ENCODE results near the gene TRIM54. TPM values are rescaled to one million over a fixed set of nuclear protein-coding genes. Genes with fewer than 3 reads are reported as not detected.
"Not testable (repeated sequence)": the region's sequence is repeated elsewhere in the genome, so short reads cannot be mapped to it uniquely, and the experiment has no call there.

The TRIM54 gene
- total RNA-seq, 1 donor from 2014 or later: not detected

DNA sequence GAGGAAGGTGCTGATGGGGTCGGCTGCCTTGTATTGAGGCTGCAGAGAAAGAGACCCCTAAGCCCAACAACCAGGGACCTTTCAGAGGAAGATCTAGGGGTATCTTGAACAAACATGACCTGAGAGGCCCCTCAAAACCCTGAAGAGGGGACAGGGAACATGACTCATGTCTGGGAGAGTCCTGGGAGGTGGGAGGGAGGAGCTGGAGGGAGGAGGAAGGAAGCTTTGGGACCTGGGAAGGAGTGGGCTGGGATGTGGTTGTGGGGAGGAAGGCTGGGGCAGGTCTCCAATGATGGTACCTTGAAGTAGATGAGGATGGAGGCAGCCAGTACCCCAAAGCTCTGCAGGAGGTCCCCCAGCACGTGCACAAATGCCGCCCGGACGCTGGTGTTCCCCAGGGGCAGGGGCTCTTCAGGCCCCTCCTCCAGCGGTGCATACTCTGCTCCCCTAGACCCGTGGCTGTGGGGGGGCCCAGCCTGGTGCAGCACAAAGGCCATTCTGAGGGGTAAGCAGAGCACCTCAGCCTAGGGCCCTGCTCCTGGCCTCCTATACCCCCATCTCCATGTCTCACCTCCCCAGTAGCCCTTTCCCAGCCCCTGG is 25.3 kb upstream of the TRIM54 start:
- intact Hi-C loops (cut with micrococcal nuclease): no loop called here

- intact Hi-C loops (cut with micrococcal nuclease): no loop called here
Measured at GRCh38 chr2:27258051-27258450, 24.2 kb upstream of the TRIM54 start.

- intact Hi-C loops (cut with micrococcal nuclease): loop anchor here (1.0 to 5.0 kb wide), 3 partner anchors 11 to 289 kb away; partner anchors contain the start of genes IFT172 and MAPRE3
Measured at GRCh38 chr2:27261241-27261925, 20.8 kb upstream of the TRIM54 start.

GRCh38 chr2:27261926-27262298 is 20.3 kb upstream of the TRIM54 start:
- intact Hi-C loops (cut with micrococcal nuclease): loop anchor here (1.0 to 5.0 kb wide), 4 partner anchors 12 to 290 kb away; partner anchors contain the start of genes IFT172, KHK and MAPRE3

GRCh38 chr2:27262379-27263286 is 19.6 kb upstream of the TRIM54 start, which contains the start of gene SLC30A3:
Gene SLC30A3, minus strand, starts transcription at chr2:27263047. Its CDS starts 141 bp downstream, at chr2:27262906.
- intact Hi-C loops (cut with micrococcal nuclease): loop anchor here (1.0 to 5.0 kb wide), 6 partner anchors 50 to 290 kb away; partner anchors contain the start of genes ATRAID, IFT172, KHK and MAPRE3

GRCh38 chr2:27263287-27264252 is 18.7 kb upstream of the TRIM54 start:
- intact Hi-C loops (cut with micrococcal nuclease): loop anchor here (1.0 to 5.0 kb wide), 6 partner anchors 51 to 291 kb away; partner anchors contain the start of genes ATRAID, IFT172, KHK and MAPRE3

DNA sequence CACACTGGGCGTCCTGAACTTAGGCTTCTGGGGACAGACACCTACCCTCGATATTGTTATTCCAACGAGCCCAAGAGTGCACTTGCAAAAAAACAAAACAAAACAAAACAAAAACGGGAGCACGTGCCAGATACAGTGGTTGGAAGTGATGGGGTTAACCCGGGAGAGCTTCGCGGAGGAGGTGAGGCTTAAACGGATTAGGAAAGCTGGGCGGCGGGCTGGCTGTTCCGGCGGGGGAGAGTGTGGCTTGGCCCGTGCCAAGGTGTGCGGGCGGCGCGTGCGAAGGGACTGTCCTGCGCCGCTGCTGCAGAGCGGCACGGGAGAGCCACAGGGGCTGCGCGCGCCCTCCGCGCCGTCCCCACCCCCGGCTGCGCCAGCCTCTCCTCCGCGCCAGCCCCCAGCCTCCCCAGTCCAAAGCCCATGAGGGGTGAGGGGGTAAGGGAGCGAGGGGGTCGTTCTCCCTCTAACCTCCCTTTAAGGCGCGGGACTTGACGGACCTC is 17.9 kb upstream of the TRIM54 start:
- intact Hi-C loops (cut with micrococcal nuclease): loop anchor here (5.0 kb wide), 2 partner anchors 223 to 292 kb away; partner anchors contain the start of genes IFT172 and MAPRE3

DNA sequence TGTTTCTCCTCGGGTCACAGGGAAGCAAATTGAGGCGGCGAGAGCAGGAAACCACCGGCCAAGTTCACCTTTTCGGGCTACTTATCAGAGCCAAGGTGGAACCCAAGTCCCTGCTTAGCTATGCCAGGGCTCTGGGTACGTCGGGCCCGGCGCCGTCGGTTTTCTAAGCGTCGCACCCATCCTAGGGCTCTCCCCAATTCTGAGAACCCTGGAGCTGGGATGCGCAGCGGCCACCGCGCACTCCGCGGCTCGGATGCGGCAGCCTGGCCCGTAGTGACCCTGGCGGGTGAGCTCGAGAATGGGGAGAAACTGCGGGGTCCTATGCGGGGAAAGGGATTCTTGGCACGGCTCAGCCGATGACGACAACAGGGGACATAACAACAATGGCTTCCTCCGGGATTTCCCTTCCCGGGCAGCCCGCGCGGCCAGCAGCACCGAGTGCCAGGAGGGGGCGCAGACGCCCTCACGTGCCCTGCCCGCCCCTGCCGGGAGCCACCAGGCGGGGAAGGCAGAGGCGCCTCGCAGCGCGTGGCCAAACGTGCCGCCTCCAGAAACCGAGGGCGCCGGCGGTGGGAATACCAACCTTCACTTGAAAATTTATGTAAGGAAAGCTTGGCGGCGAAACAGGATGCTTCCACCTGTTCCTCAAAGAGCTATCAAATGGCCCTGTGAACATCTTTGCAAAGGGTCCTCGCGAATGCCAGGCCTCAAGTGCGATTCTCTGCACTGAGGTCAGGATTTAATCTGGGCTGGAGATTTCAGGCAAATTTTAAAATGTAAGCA is 17.3 kb upstream of the TRIM54 start:
- intact Hi-C loops (cut with micrococcal nuclease): loop anchor here (5.0 kb wide), 2 partner anchors 222 to 293 kb away; partner anchors contain the start of genes IFT172 and MAPRE3

DNA sequence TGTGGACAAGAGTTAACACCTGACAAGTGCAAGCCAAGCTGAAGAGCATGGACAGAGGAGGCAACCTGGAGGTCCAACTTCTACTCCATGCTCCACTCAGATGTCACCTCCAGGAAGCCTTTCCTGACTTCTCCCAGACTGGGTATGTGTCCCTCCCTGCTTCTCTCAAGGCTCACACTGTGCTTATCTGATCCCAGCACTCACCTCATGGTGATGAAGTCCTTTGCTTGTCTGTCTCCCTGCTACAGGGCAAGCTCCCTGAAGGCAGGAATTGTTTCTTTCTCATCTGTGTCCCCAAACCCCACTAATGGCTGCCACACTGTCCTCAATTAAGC is 16.7 kb upstream of the TRIM54 start:
- intact Hi-C loops (cut with micrococcal nuclease): no loop called here

GRCh38 chr2:27268296-27268695 is 13.9 kb upstream of the TRIM54 start:
- intact Hi-C loops (cut with micrococcal nuclease): not testable (repeated sequence)

DNA sequence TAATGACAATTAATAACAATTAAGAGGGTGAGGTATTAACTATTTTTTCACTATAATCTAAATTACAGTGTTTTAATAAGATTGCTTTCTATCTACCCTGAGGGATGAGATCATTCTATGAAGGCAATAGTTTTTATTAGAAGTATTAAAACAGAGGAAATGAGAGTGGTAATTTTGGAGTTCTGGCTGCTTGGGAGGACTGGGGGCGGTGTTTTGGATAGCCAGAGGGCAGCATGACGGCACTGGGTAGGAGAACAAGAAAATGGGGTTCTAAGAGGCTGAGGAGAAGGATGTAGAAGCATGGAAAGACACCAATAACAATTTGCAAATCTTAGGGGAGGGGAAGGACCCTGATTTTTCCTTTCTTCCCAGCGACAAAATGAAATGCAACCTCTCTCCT is 12.1 kb upstream of the TRIM54 start:
- intact Hi-C loops (cut with micrococcal nuclease): no loop called here

- intact Hi-C loops (cut with micrococcal nuclease): no loop called here
Measured at GRCh38 chr2:27270670-27271069, 11.6 kb upstream of the TRIM54 start.

DNA sequence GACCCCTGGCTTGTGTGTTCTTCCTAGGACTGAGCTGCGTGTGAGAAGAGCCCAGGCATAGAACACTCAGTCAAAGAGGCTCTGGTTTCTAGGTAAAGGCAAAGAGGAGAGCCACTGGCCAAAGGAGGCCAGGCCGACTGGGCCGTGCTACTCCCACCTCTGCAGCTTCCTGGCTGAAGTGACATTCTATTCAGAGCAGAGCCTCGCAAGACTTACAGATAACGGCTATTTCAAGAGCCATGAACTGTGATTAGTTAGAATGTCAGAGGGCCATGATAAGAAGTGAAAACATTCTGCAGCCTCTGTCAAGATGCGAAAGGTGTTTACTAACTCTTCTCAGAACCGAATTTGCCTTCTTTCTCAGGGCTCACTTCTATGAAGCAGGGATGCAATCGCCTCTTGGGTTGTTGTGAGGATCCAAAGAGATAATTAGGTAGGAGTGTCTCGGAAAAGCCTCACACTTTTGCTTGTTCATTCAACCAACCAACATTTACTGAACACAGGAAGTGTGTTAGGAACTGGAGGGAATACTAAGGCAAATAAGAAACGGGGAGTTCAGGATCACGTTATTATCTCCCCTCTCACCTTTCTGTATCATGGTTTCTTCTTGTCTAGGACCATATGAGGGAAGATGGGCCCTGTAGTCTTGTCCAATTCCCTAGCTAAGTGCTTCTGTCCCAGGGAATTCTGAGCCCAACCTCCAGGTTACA is 10.4 kb upstream of the TRIM54 start:
- intact Hi-C loops (cut with micrococcal nuclease): no loop called here

DNA sequence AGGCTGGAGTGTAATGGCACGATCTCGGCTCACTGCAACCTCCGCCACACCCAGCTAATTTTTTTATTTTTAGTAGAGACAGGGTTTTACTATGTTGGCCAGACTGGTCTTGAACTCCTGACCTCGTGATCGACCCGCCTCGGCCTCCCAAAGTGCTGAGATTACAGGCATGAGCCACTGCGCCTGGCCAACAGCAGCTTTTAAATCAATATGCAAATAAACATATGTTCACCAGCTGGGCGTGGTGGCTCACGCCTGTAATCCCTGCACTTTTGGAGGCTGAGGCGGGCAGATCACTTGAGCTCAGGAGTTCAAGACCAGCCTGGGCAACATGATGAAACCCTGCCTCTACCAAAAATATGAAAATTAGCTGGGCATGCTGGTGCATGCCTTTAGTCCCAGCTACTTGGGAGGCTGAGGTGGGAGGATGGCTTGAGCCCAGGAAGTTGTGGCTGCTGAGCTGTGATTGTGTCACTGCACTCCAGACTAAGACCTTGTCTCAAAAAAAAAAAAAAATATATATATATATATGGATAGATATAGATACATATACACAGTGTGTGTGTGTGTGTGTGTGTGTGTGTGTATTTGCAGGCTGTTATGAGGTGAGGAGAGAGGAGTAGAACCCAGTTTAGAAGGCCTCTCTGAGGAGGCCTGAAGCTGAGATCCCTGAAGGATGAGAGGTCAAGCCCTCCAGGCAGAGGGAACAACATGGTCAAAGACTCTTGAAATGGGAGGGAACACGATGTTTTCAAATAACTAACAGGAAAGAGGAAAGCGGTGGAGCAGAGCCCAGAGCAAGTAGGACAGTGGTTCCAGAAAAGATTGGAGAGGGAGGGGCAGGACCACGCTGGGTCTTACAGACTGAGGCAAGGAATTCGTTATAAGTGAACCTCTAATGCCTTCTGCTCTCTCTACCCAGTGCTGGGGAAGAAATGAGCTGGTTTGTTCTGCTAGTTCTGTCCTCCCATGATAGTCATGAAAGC is 9.4 kb upstream of the TRIM54 start:
- intact Hi-C loops (cut with micrococcal nuclease): not testable (repeated sequence)

DNA sequence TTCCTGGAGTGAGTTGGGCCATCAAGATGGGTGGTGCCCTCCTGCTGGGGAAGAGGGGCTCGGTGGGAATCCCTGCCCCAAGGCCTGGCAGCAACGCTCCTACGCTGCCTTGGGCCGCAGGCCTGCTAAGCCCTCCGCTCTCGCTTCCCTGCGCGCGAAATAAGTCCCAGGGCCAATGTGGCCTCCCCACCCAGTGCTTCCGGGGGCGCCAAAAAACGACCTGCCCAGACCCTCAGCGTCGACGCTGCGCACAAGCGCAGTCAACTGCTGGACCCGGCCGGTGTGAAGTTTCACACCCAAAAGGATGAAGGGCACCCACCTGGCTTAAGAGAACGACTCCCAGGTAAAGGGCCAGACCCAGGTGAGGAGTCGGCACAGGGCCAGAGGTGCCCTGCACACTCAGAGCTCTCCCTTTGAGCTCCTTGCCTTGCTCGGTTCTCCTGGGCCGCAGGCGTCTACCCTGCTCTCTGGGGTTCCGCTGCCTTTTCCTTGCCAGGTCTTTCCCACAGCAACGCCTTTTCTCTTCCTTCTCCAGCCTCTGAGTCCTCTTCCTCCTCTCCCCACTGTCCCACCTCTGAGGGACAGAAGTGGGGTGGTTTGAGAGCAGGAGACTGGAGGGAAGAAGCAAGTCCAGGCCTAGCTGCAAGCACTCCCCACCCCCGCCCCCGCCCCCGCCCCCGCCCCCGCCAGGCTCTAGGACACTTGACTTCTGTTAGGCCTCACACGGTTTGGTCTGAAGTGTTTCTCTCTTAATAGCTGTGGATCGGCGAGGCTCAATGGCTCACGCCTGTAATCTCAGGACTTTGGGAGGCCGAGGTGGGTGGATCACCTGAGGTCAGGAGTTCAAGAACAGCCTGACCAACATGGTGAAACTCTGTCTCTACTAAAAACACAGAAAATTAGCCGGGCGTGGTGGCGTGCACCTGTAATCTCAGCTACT is 6.7 kb upstream of the TRIM54 start, which contains the start of gene DNAJC5G:
TSS of gene DNAJC5G (plus strand) at position 223 of the 940 bp plus-strand sequence. CDS start 1,296 bp downstream, outside the sequence.
- intact Hi-C loops (cut with micrococcal nuclease): no loop called here

DNA sequence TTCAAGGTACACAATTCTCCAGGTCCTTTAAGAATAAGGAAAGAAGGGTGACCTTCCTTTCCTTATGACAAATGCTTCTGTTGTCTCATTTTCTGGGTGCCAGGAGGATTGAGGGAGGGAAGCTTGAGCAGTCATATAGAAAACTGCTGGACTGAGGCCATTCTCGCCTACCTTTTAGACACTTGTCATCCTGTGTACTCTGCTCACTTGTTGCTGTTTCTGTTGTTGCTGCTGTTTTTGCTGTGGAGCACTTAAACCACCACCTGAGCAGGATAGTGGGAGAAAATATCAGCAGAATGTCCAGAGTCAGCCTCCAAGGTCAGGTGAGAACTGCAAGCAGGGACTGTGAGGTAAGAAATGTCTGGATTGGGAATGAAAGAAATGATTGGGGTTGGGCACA is 4.2 kb upstream of the TRIM54 start:
- intact Hi-C loops (cut with micrococcal nuclease): no loop called here

Data from T-helper 1 cell treated with Interleukin-12 subunit alpha and Interleukin-12 subunit beta and Interleukin-4 antibody, amounts not matched to agents 30 ng/mL and 1 ng/mL, for 36 hours (primary cell).